Activated effector memory CD4-positive, alpha-beta T cell treated with Interleukin-2 at 50 U/mL for 16 hours (primary cell): ENCODE measurements around the gene C5orf46.
"Not testable (repeated sequence)": the region's sequence is repeated elsewhere in the genome, so short reads cannot be mapped to it uniquely, and the experiment has no call there.

Source experiments
- DNase-seq: peaks from one replicate; pipeline ENCODE4 v3.0.0-alpha.2; 2020

C5orf46 gene

GRCh38 chr5:147892696-147893296 lies 13.5 kb downstream of the C5orf46 start:
- no peak for DNase-seq

GRCh38 chr5:147887930-147888329 lies 18.4 kb downstream of the C5orf46 start:
- DNase-seq = no peak

GRCh38 chr5:147887026-147887627 lies 19.2 kb downstream of the C5orf46 start:
- DNase-seq = no peak

GRCh38 chr5:147882586-147883313 lies 23.6 kb downstream of the C5orf46 start:
- no peak for DNase-seq

- DNase-seq = no peak
Observed at GRCh38 chr5:147880487-147880886, 25.9 kb downstream of the C5orf46 start.

- no peak for DNase-seq
Observed at GRCh38 chr5:147879784-147880183, 26.6 kb downstream of the C5orf46 start.

- DNase-seq = no peak
Observed at GRCh38 chr5:147878066-147878759, 28.1 kb downstream of the C5orf46 start, which contains the start of gene SCGB3A2. TSS of gene SCGB3A2 (plus strand) at chr5:147878711. CDS start at chr5:147878804, 93 bp downstream.

- no peak for DNase-seq
Observed at GRCh38 chr5:147876626-147877025, 29.7 kb downstream of the C5orf46 start.

GRCh38 chr5:147876141-147876540 lies 30.2 kb downstream of the C5orf46 start:
- DNase-seq = no peak

- no peak for DNase-seq
Observed at GRCh38 chr5:147874910-147875367, 31.4 kb downstream of the C5orf46 start.

- DNase-seq = not testable (repeated sequence)
Observed at GRCh38 chr5:147874118-147874875, 32.0 kb downstream of the C5orf46 start.

GRCh38 chr5:147872744-147873435 lies 33.4 kb downstream of the C5orf46 start:
- DNase-seq = not testable (repeated sequence)

GRCh38 chr5:147871980-147872549 lies 34.3 kb downstream of the C5orf46 start:
- DNase-seq = not testable (repeated sequence)

GRCh38 chr5:147869892-147870291 lies 36.4 kb downstream of the C5orf46 start:
- DNase-seq = not testable (repeated sequence)

- no peak for DNase-seq
Observed at GRCh38 chr5:147869112-147869511, 37.2 kb downstream of the C5orf46 start.

GRCh38 chr5:147863454-147864158 lies 42.7 kb downstream of the C5orf46 start:
- DNase-seq = no peak

- no peak for DNase-seq
Observed at GRCh38 chr5:147860641-147861025, 45.7 kb downstream of the C5orf46 start.

- DNase-seq = no peak
Observed at GRCh38 chr5:147859962-147860640, 46.2 kb downstream of the C5orf46 start.

GRCh38 chr5:147858565-147858964 lies 47.8 kb downstream of the C5orf46 start:
- no peak for DNase-seq
